Kasumi-1 (cell line): ENCODE results near the gene GALNT9.

Experiments
- DNase-seq, 2 experiments: peaks; one replicate each; lab custom pipeline; 2025; lab: John Stamatoyannopoulos, UW

Gene GALNT9

GRCh38 chr12:132180648-132181546 is 148.5 kb downstream of the GALNT9 start:
- no peak for DNase-seq

GRCh38 chr12:132179431-132180362 is 149.7 kb downstream of the GALNT9 start:
- DNase-seq: no peak

- DNase-seq: no peak
Measured at GRCh38 chr12:132178801-132179401, 150.5 kb downstream of the GALNT9 start.

GRCh38 chr12:132178316-132178715 is 151.1 kb downstream of the GALNT9 start:
- DNase-seq: peak; percentile 24 to 51

GRCh38 chr12:132176920-132177551 is 152.4 kb downstream of the GALNT9 start:
- DNase-seq: no peak

GRCh38 chr12:132176385-132176919 is 152.9 kb downstream of the GALNT9 start:
- no peak for DNase-seq

GRCh38 chr12:132175496-132176384 is 153.6 kb downstream of the GALNT9 start:
- no peak for DNase-seq

GRCh38 chr12:132174839-132175490 is 154.4 kb downstream of the GALNT9 start:
- DNase-seq: no peak

- no peak for DNase-seq
Measured at GRCh38 chr12:132174015-132174838, 155.2 kb downstream of the GALNT9 start.

GRCh38 chr12:132173135-132174014 is 156.0 kb downstream of the GALNT9 start:
- DNase-seq: no peak

GRCh38 chr12:132172619-132173018 is 156.8 kb downstream of the GALNT9 start:
- no peak for DNase-seq

- no peak for DNase-seq
Measured at GRCh38 chr12:132171968-132172521, 157.3 kb downstream of the GALNT9 start.

- no peak for DNase-seq
Measured at GRCh38 chr12:132171293-132171967, 158.0 kb downstream of the GALNT9 start.

GRCh38 chr12:132170637-132171292 is 158.6 kb downstream of the GALNT9 start:
- no peak for DNase-seq

GRCh38 chr12:132170094-132170636 is 159.2 kb downstream of the GALNT9 start:
- DNase-seq: no peak

GRCh38 chr12:132169376-132169775 is 160.0 kb downstream of the GALNT9 start:
- DNase-seq: no peak
